A549 (cell line): ENCODE measurements around the gene P2RX6. TPM values are rescaled to one million over a fixed set of nuclear protein-coding genes. Genes with fewer than 3 reads are reported as not detected.

Experiments
- ATAC-seq, 2 experiments: fragments of 200-7000 bp in 1 of 2; fragments of >200 bp in 1 of 2; cut with Nextera tagmentation in 1 of 2; cut with Tn5 transposase in 1 of 2; 3 replicates each; pipeline versions ENCODE4 v1.8.0 to v1.9.1; 2018 to 2020; ENCODE audit warnings: mild to moderate bottlenecking in 1 of 2, moderate library complexity in 1 of 2
- CTCF ChIA-PET: fragments of 300-600 bp; sonication (Branson Sonifier 250); formaldehyde crosslinking; extraction: SDS; loops from one replicate; lab custom pipeline; 2021; ENCODE audit warnings: antibody characterized with exemption, inconsistent platforms; lab: Yijun Ruan, JAX
- POLR2A ChIA-PET: fragments of 350-600 bp; formaldehyde crosslinking; extraction: SDS; loops from one replicate; lab custom pipeline; 2021; ENCODE audit warnings: antibody characterized with exemption, inconsistent platforms; lab: Yijun Ruan, JAX
- DNase-seq, 2 experiments: peaks; one replicate each; pipeline versions ENCODE4 v3.0.0 to v3.0.0-alpha.2; 2011 to 2016; ENCODE audit warnings: low read depth in 1 of 2, low spot score in 1 of 2
- FAIRE-seq: peaks from 2 replicates; lab custom pipeline; 2011; peaks lifted over from hg19 to GRCh38; lab: Jason Lieb, UNC
- H3K27ac ChIP-seq, 2 experiments: fragments of >200 bp; sonication (Bioruptor Twin); formaldehyde crosslinking; 3 replicates each; pipeline ENCODE4 v1.5.1; 2016 to 2017
- H3K4me1 ChIP-seq: fragments of >200 bp; sonication (Bioruptor Twin); formaldehyde crosslinking; 3 replicates; pipeline ENCODE4 v1.6.1; 2016
- H3K4me2 ChIP-seq: fragments of >200 bp; sonication (Bioruptor Twin); formaldehyde crosslinking; 3 replicates; pipeline ENCODE4 v1.6.1; 2016
- H3K4me3 ChIP-seq: fragments of >200 bp; sonication (Bioruptor Twin); formaldehyde crosslinking; 3 replicates; pipeline ENCODE4 v1.5.1; 2016
- H3K9me3 ChIP-seq: fragments of >200 bp; sonication (Bioruptor Twin); formaldehyde crosslinking; 3 replicates; pipeline ENCODE4 v1.6.1; 2016
- CBX2 ChIP-seq: fragments of 200-600 bp; sonication (generic); IDR thresholded peaks from 2 replicates; pipeline ENCODE4 v1.6.1; 2016; ENCODE audit warnings: low read depth, mild to moderate bottlenecking, borderline replicate concordance
- CEBPB ChIP-seq, 2 experiments: fragments of >200 bp in 1 of 2; sonication (Bioruptor Twin) in 1 of 2; formaldehyde crosslinking in 1 of 2; IDR thresholded peaks; 2 replicates each; pipeline ENCODE4 v1.6.1; 2012 to 2016
- CHD2 ChIP-seq: fragments of 150-350 bp; IDR thresholded peaks from 2 replicates; pipeline ENCODE4 v1.6.1; 2014; ENCODE audit warnings: low read length; ENCODE audit not compliant: partially characterized antibody
- CTCF ChIP-seq: fragments of >200 bp; sonication (Bioruptor Twin); formaldehyde crosslinking; IDR thresholded peaks from 3 replicates; pipeline ENCODE4 v1.5.1; 2016
- EHF ChIP-seq: fragments of 250-450 bp; sonication (Bioruptor Pico); IDR thresholded peaks from 2 replicates; pipeline ENCODE4 v1.5.0; 2020; ENCODE audit warnings: mild to moderate bottlenecking
- EHMT2 ChIP-seq: fragments of 200-600 bp; sonication (generic); IDR thresholded peaks from 2 replicates; pipeline ENCODE4 v1.6.1; 2016; ENCODE audit warnings: antibody characterized with exemption, low read depth, mild to moderate bottlenecking, moderate library complexity
- EP300 ChIP-seq, 2 experiments: fragments of >200 bp; sonication (Bioruptor Twin); formaldehyde crosslinking; IDR thresholded peaks; 2 replicates in 1 of 2; 3 replicates in 1 of 2; pipeline ENCODE4 v1.6.1; 2016 to 2017
- ESRRA ChIP-seq: fragments of 150-350 bp; IDR thresholded peaks from 2 replicates; pipeline ENCODE4 v1.6.1; 2014; ENCODE audit warnings: mild to moderate bottlenecking, low read length, borderline replicate concordance
- FOSB ChIP-seq: fragments of 250-450 bp; sonication (Bioruptor Pico); IDR thresholded peaks from 2 replicates; pipeline ENCODE4 v1.5.0; 2020; ENCODE audit warnings: mild to moderate bottlenecking, moderate library complexity
- FOXS1 ChIP-seq: fragments of 250-450 bp; sonication (Bioruptor Pico); IDR thresholded peaks from 2 replicates; pipeline ENCODE4 v1.5.0; 2020; ENCODE audit warnings: mild to moderate bottlenecking, moderate library complexity
- GATA3 ChIP-seq: IDR thresholded peaks from 2 replicates; pipeline ENCODE4 v1.6.1; 2012; ENCODE audit warnings: borderline replicate concordance
- HMGXB4 ChIP-seq: fragments of 250-450 bp; sonication (Bioruptor Pico); IDR thresholded peaks from 2 replicates; pipeline ENCODE4 v1.5.0; 2021; ENCODE audit warnings: mild to moderate bottlenecking, moderate library complexity, borderline replicate concordance
- JUN ChIP-seq, 2 experiments: fragments of >200 bp; sonication (Bioruptor Twin); formaldehyde crosslinking; IDR thresholded peaks; 2 replicates in 1 of 2; 3 replicates in 1 of 2; pipeline ENCODE4 v1.6.1; 2016 to 2017
- JUNB ChIP-seq: fragments of >200 bp; sonication (Bioruptor Twin); formaldehyde crosslinking; IDR thresholded peaks from 2 replicates; pipeline ENCODE4 v1.6.1; 2016
- MAZ ChIP-seq: fragments of 150-350 bp; IDR thresholded peaks from 2 replicates; pipeline ENCODE4 v1.6.1; 2014; ENCODE audit warnings: antibody characterized with exemption, low read depth, low read length, borderline replicate concordance
- MYC ChIP-seq: IDR thresholded peaks from 2 replicates; pipeline ENCODE4 v1.6.1; 2012; ENCODE audit warnings: mild to moderate bottlenecking, inconsistent platforms, low read length, improper control_type of control experiment, borderline replicate concordance
- NPAS2 ChIP-seq: fragments of 250-450 bp; sonication (Bioruptor Pico); IDR thresholded peaks from 2 replicates; pipeline ENCODE4 v1.8.0; 2022; ENCODE audit warnings: mild to moderate bottlenecking, moderate library complexity, borderline replicate concordance
- PBX3 ChIP-seq: IDR thresholded peaks from 2 replicates; pipeline ENCODE4 v1.6.1; 2012
- PHF8 ChIP-seq: fragments of 200-600 bp; sonication (generic); IDR thresholded peaks from 2 replicates; pipeline ENCODE4 v1.6.1; 2016; ENCODE audit warnings: low read depth, mild to moderate bottlenecking, antibody characterized with exemption, moderate library complexity, borderline replicate concordance
- RARB ChIP-seq: fragments of 250-450 bp; sonication (Bioruptor Pico); IDR thresholded peaks from 2 replicates; pipeline ENCODE4 v1.8.0; 2021; ENCODE audit warnings: mild to moderate bottlenecking, moderate library complexity
- TFCP2L1 ChIP-seq: fragments of 250-450 bp; sonication (Bioruptor Pico); IDR thresholded peaks from 2 replicates; pipeline ENCODE4 v1.5.0; 2021; ENCODE audit warnings: mild to moderate bottlenecking
- ZNF302 ChIP-seq: fragments of 250-450 bp; sonication (Bioruptor Pico); IDR thresholded peaks from 2 replicates; pipeline ENCODE4 v1.9.0; 2021; ENCODE audit warnings: inconsistent platforms, mild to moderate bottlenecking, moderate library complexity
- WGBS: methylation state at CpG from one replicate; pipeline ENCODE4 v1.1.6; 2017; ENCODE audit errors: missing lambda C conversion rate; 5-methylcytosine and 5-hydroxymethylcytosine counted together
- polyA plus RNA-seq, 4 experiments: library from polyadenylated mRNA; depleted of rRNA in 3 of 4; stranded (reverse); fragments of >200 nt; fragmentation: RNase III in 1 of 4; extraction: RNeasy Plus Mini Kit Qiagen cat#74134 plus additional on column Dnase treatment in 1 of 4; gene quantifications; 2 replicates in 3 of 4; 3 replicates in 1 of 4; pipeline ENCODE4 v1.2.3, GENCODE V29; 2011 to 2017

The P2RX6 gene
- polyA plus RNA-seq, 2 of the 4 experiments (the other 2 are of a cell fraction) = 0.67 to 0.92 TPM

GRCh38 chr22:20972933-20973577 lies 41.9 kb upstream of the P2RX6 start:
- POLR2A ChIA-PET = interaction anchor here (1.5 to 1.7 kb wide), 2 partner anchors 9 to 15 kb away, joined by 8 to 9 read pairs; partner anchors contain the start of gene LZTR1

GRCh38 chr22:20973634-20974286 lies 41.2 kb upstream of the P2RX6 start:
- TF ChIP-seq JUNB = no peak
- no peak for TF ChIP-seq RARB (CRISPR knock-in tag)
- TF ChIP-seq PBX3 = no peak
- no peak for TF ChIP-seq EHMT2
- TF ChIP-seq EHF (CRISPR knock-in tag) = no peak
- TF ChIP-seq CBX2 = no peak
- no peak for TF ChIP-seq JUN (IDR thresholded peaks at IDR 0.05)
- ChIA-PET POLR2A (interaction anchor here (1.7 kb wide), 1 partner anchor 9 kb away, joined by 8 read pairs; the partner anchor contains the start of gene LZTR1), CTCF (interaction anchor here (1.3 to 3.6 kb wide), 2 partner anchors 9 to 12 kb away, joined by 3 to 24 read pairs; no protein-coding TSS in a partner anchor)
- 87% methylated on average over 7 of the region's 21 CpGs for WGBS
- DNase-seq (no peak), FAIRE-seq (no peak), ATAC-seq (peak in 1 of 2 experiments; percentile 34; a peak in 2 of 6 replicates)
- Histone ChIP-seq H3K4me2 (no peak overlapping the region), H3K4me1 (no peaks in the 10 kb centered on the region), H3K27ac (no peak overlapping the region), H3K4me3 (no peak overlapping the region), H3K9me3 (peaks cover 8% of the 10 kb centered on the region; the same call in 1 of the 3 replicates)

More at GRCh38 chr22:20972933-20973577, 41.9 kb upstream of the P2RX6 start:
- H3K9me3 ChIP-seq = 0 out of 3 replicates have a peak, but pooled peaks cover under 1% of the 10 kb centered on the region
- WGBS = 87% methylated on average over 12 of the region's 21 CpGs
- no peak for FAIRE-seq
- H3K4me3 ChIP-seq = no peak overlapping the region
- H3K27ac ChIP-seq = no peak overlapping the region
- no peaks in the 10 kb centered on the region for H3K4me1 ChIP-seq
- TF ChIP-seq EP300 (IDR thresholded peaks at IDR 0.05) = no peak
- no peak for TF ChIP-seq FOSB (CRISPR knock-in tag)
- no peak for TF ChIP-seq MYC
- no peak for TF ChIP-seq HMGXB4 (CRISPR knock-in tag)
- no peak for TF ChIP-seq PHF8
- no peak for TF ChIP-seq GATA3
- no peak for TF ChIP-seq MAZ
- TF ChIP-seq ZNF302 (CRISPR knock-in tag) = no peak
- no peak for TF ChIP-seq ESRRA
- no peak for TF ChIP-seq NPAS2 (CRISPR knock-in tag)
- TF ChIP-seq CHD2 = no peak
- no peak for TF ChIP-seq FOXS1 (CRISPR knock-in tag)
- TF ChIP-seq TFCP2L1 (CRISPR knock-in tag) = no peak
- TF ChIP-seq CEBPB (IDR thresholded peaks at IDR 0.05) = no peak
- TF ChIP-seq CTCF = no peak
- DNase-seq = no peak
- H3K4me2 ChIP-seq = no peak overlapping the region
- CTCF ChIA-PET = interaction anchor here (0.6 to 3.6 kb wide), 5 partner anchors 11 to 84 kb away, joined by 3 to 24 read pairs (median 3); no protein-coding TSS in a partner anchor
- ATAC-seq = no peak
